WTC11 (cell line): ENCODE measurements around the gene AKAP13.

Source experiments
- CREM ChIP-seq: sonication (generic); formaldehyde crosslinking; IDR thresholded peaks from 2 replicates; pipeline ENCODE4 v1.8.1; 2022; ENCODE audit warnings: mild to moderate bottlenecking, missing genetic modification reagents, moderate library complexity
- NR1H2 ChIP-seq: sonication (generic); formaldehyde crosslinking; IDR thresholded peaks from 2 replicates; pipeline ENCODE4 v1.9.0; 2021; ENCODE audit warnings: mild to moderate bottlenecking, moderate library complexity, missing genetic modification reagents
- RELA ChIP-seq: sonication (generic); formaldehyde crosslinking; IDR thresholded peaks from 2 replicates; pipeline ENCODE4 v1.8.1; 2022; ENCODE audit warnings: missing genetic modification reagents, mild to moderate bottlenecking, borderline replicate concordance
- TEAD4 ChIP-seq: sonication (generic); formaldehyde crosslinking; IDR thresholded peaks from 2 replicates; pipeline ENCODE4 v1.8.0; 2022; ENCODE audit warnings: mild to moderate bottlenecking, missing genetic modification reagents
- ZNF232 ChIP-seq: sonication (generic); formaldehyde crosslinking; IDR thresholded peaks from 2 replicates; pipeline ENCODE4 v1.8.0; 2022; ENCODE audit warnings: mild to moderate bottlenecking, missing genetic modification reagents
- ZNF416 ChIP-seq: fragments of 250-450 bp; sonication (Bioruptor Pico); IDR thresholded peaks from 2 replicates; pipeline ENCODE4 v1.9.0; 2021; ENCODE audit warnings: mild to moderate bottlenecking, inconsistent platforms
- TF ChIP-seq, protein P1 (sequence below): sonication (generic); formaldehyde crosslinking; IDR thresholded peaks from 2 replicates; pipeline ENCODE4 v1.8.1; 2022; ENCODE audit warnings: low read depth, missing genetic modification reagents, borderline replicate concordance
- TF ChIP-seq, protein P2 (sequence below): fragments of 200-600 bp; IDR thresholded peaks from 2 replicates; pipeline ENCODE4 v1.8.0; 2022; ENCODE audit warnings: antibody characterized with exemption
- TF ChIP-seq, protein P3 (sequence below): sonication (generic); formaldehyde crosslinking; IDR thresholded peaks from 2 replicates; pipeline ENCODE4 v1.8.1; 2023; ENCODE audit warnings: mild to moderate bottlenecking, missing genetic modification reagents, moderate library complexity
- TF ChIP-seq, protein P4 (sequence below): sonication (generic); formaldehyde crosslinking; IDR thresholded peaks from 2 replicates; pipeline ENCODE4 v1.8.0; 2023; ENCODE audit warnings: missing genetic modification reagents, mild to moderate bottlenecking, borderline replicate concordance
- TF ChIP-seq, protein P5 (sequence below): sonication (generic); formaldehyde crosslinking; IDR thresholded peaks from 2 replicates; pipeline ENCODE4 v1.8.0; 2022; ENCODE audit warnings: missing genetic modification reagents

DNA sequence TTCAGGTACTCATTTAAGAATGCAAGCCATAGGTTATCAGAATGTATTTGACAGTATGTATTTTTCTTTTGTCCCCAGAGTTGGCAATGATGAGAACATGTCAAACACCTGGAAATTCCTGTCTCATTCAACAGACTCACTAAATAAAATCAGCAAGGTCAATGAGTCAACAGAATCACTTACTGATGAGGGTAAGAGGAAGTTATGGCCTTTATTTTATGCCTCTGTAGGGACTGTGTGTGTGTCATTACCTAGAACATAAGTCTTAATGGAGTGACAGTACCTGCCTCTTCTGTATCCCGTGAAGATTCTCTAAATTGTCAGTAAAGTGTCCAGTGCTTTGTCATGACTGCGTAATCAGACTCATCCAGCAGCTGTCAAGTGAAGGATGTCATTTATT, 336.8 kb downstream of the AKAP13 start:
- TF ChIP-seq, protein P1, sequence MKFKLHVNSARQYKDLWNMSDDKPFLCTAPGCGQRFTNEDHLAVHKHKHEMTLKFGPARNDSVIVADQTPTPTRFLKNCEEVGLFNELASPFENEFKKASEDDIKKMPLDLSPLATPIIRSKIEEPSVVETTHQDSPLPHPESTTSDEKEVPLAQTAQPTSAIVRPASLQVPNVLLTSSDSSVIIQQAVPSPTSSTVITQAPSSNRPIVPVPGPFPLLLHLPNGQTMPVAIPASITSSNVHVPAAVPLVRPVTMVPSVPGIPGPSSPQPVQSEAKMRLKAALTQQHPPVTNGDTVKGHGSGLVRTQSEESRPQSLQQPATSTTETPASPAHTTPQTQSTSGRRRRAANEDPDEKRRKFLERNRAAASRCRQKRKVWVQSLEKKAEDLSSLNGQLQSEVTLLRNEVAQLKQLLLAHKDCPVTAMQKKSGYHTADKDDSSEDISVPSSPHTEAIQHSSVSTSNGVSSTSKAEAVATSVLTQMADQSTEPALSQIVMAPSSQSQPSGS: no peak
- no peak for TF ChIP-seq CREM (CRISPR knock-in tag)
- no peak for TF ChIP-seq ZNF416
- TF ChIP-seq, protein P2, sequence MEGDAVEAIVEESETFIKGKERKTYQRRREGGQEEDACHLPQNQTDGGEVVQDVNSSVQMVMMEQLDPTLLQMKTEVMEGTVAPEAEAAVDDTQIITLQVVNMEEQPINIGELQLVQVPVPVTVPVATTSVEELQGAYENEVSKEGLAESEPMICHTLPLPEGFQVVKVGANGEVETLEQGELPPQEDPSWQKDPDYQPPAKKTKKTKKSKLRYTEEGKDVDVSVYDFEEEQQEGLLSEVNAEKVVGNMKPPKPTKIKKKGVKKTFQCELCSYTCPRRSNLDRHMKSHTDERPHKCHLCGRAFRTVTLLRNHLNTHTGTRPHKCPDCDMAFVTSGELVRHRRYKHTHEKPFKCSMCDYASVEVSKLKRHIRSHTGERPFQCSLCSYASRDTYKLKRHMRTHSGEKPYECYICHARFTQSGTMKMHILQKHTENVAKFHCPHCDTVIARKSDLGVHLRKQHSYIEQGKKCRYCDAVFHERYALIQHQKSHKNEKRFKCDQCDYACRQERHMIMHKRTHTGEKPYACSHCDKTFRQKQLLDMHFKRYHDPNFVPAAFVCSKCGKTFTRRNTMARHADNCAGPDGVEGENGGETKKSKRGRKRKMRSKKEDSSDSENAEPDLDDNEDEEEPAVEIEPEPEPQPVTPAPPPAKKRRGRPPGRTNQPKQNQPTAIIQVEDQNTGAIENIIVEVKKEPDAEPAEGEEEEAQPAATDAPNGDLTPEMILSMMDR: no peak
- TF ChIP-seq, protein P3, sequence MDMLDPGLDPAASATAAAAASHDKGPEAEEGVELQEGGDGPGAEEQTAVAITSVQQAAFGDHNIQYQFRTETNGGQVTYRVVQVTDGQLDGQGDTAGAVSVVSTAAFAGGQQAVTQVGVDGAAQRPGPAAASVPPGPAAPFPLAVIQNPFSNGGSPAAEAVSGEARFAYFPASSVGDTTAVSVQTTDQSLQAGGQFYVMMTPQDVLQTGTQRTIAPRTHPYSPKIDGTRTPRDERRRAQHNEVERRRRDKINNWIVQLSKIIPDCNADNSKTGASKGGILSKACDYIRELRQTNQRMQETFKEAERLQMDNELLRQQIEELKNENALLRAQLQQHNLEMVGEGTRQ (CRISPR knock-in tag): no peak
- TF ChIP-seq RELA (CRISPR knock-in tag): no peak
- TF ChIP-seq, protein P4, sequence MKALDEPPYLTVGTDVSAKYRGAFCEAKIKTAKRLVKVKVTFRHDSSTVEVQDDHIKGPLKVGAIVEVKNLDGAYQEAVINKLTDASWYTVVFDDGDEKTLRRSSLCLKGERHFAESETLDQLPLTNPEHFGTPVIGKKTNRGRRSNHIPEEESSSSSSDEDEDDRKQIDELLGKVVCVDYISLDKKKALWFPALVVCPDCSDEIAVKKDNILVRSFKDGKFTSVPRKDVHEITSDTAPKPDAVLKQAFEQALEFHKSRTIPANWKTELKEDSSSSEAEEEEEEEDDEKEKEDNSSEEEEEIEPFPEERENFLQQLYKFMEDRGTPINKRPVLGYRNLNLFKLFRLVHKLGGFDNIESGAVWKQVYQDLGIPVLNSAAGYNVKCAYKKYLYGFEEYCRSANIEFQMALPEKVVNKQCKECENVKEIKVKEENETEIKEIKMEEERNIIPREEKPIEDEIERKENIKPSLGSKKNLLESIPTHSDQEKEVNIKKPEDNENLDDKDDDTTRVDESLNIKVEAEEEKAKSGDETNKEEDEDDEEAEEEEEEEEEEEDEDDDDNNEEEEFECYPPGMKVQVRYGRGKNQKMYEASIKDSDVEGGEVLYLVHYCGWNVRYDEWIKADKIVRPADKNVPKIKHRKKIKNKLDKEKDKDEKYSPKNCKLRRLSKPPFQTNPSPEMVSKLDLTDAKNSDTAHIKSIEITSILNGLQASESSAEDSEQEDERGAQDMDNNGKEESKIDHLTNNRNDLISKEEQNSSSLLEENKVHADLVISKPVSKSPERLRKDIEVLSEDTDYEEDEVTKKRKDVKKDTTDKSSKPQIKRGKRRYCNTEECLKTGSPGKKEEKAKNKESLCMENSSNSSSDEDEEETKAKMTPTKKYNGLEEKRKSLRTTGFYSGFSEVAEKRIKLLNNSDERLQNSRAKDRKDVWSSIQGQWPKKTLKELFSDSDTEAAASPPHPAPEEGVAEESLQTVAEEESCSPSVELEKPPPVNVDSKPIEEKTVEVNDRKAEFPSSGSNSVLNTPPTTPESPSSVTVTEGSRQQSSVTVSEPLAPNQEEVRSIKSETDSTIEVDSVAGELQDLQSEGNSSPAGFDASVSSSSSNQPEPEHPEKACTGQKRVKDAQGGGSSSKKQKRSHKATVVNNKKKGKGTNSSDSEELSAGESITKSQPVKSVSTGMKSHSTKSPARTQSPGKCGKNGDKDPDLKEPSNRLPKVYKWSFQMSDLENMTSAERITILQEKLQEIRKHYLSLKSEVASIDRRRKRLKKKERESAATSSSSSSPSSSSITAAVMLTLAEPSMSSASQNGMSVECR (CRISPR knock-in tag): no peak
- TF ChIP-seq, protein P5, sequence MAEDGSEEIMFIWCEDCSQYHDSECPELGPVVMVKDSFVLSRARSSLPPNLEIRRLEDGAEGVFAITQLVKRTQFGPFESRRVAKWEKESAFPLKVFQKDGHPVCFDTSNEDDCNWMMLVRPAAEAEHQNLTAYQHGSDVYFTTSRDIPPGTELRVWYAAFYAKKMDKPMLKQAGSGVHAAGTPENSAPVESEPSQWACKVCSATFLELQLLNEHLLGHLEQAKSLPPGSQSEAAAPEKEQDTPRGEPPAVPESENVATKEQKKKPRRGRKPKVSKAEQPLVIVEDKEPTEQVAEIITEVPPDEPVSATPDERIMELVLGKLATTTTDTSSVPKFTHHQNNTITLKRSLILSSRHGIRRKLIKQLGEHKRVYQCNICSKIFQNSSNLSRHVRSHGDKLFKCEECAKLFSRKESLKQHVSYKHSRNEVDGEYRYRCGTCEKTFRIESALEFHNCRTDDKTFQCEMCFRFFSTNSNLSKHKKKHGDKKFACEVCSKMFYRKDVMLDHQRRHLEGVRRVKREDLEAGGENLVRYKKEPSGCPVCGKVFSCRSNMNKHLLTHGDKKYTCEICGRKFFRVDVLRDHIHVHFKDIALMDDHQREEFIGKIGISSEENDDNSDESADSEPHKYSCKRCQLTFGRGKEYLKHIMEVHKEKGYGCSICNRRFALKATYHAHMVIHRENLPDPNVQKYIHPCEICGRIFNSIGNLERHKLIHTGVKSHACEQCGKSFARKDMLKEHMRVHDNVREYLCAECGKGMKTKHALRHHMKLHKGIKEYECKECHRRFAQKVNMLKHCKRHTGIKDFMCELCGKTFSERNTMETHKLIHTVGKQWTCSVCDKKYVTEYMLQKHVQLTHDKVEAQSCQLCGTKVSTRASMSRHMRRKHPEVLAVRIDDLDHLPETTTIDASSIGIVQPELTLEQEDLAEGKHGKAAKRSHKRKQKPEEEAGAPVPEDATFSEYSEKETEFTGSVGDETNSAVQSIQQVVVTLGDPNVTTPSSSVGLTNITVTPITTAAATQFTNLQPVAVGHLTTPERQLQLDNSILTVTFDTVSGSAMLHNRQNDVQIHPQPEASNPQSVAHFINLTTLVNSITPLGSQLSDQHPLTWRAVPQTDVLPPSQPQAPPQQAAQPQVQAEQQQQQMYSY (CRISPR knock-in tag): no peak
- TF ChIP-seq NR1H2: no peak
- no peak for TF ChIP-seq ZNF232 (CRISPR knock-in tag)
- TF ChIP-seq TEAD4: no peak
